GM12873 (cell line): ENCODE data around the gene SEMA6A.

ENCODE experiments used
- CTCF ChIP-seq: IDR thresholded peaks from 2 replicates; pipeline ENCODE4 v1.5.1; 2012; ENCODE audit warnings: low read depth, mild to moderate bottlenecking, moderate library complexity, low read length, control low read depth; ENCODE audit not compliant: insufficient read depth; ENCODE audit errors: missing control alignments

The SEMA6A gene

DNA sequence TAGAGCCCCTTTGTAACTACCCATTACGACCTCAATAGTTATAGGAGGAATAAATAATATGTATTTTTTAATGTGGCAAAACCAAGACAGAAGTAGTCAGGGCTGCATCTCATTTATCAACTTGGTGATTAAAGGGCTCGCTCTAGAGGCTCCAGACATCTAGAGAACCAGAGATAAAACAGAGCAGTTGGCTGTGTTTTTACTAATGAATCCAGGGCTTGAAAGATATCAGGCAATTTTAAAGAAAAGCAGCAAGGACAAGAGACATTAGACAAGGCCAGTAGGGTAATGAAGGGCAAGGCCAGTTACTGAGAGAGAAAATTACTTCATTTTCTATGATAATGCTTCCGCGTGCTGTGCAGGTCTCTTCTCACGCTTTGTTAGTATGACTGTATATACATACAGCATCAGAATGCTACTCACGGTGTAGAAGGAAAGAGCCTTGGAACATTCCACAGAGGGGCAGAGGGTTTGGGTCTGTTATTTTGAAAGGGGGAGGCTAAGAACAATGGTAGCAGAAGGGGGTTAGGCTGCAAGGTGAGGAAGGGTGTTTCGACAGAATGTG, 110.4 kb downstream of the SEMA6A start:
- no peak for TF ChIP-seq CTCF

DNA sequence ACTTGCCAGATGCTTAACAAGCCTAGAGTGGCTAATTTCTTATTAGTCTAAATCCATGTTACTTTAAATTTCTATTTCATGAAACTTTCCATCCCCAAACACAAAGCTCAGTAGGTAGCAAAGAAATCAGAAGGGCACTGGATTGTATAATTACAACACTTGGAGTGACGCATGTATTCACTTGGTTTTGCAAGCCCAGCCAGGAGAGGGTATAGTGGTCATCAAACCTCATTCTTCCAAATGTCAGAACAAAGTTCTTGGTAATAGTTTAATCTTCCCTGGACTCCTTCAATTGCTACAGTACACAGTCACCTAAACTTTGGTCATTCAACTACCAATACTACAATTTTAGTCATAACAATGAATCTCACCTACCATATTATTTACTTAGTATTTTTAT, 112.1 kb downstream of the SEMA6A start:
- no peak for TF ChIP-seq CTCF

DNA sequence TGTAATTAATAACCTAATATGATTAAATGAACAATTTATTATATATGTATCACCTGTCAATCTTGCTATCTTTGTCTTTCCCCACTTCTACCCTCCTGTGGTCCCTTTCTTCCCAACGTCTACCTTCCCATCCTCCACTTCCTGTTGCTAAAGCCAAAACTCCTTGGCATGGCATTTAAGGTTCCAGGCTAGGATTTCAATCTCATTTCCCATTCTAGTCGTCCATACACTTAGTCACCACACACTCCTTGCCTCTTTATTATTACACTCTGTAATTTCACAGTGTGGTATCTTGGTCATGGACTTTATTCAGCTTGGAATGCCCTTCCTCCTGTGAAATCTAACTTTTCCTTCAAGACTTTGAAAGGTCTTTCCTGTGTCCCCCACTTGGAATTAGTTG, 115.3 kb downstream of the SEMA6A start:
- no peak for TF ChIP-seq CTCF

GRCh38 chr5:116457062-116457461, 117.6 kb downstream of the SEMA6A start:
- TF ChIP-seq CTCF: no peak

GRCh38 chr5:116456036-116456435, 118.6 kb downstream of the SEMA6A start:
- TF ChIP-seq CTCF: no peak

GRCh38 chr5:116455061-116455460, 119.6 kb downstream of the SEMA6A start:
- no peak for TF ChIP-seq CTCF

DNA sequence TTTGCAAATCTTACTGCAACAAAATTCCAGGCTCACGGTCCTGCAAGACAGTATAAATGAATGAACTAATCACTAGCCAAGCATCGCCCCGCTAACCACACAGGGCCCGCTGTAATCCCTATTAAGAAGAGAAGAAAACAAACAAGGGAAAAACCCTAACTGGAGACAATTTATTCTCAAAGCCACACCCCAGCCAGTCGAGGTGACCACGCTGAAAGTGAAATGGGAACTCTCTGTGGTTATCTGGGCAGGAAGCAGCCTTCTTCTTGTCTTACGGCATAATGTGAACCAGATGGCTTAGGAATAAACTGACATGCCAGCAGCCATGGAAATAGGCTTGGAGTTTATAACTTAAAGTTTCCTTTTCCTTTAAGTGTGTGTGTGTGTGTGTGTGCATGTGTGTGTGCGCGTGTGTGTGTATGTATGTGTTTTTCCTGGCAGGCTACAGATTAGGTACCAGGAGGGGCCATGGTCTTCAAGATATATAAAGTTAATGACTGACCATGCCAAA, 120.2 kb downstream of the SEMA6A start:
- TF ChIP-seq CTCF: no peak

DNA sequence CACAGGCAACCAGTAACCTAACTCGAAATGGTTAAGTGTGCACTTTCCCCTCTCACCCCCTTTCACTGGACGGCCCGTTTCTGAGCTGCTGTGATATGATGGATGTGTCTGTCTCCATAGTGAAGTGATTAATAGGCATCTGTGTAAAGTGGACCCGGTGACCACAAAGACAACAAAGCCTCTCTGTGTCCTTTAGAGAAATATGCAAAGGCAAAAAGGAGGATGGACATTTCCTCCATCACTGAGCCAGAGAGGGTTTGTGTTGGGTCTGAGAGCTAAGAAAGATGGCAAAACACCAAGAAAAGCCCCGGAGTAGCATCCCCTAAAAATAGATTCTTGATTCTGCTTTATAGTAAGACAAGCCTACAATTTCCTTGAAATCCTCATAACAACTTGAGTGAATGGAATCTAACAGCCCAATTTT, 120.6 kb downstream of the SEMA6A start:
- TF ChIP-seq CTCF: no peak
